ENCODE measurements around the gene JAK1. TPM values are rescaled to one million over a fixed set of nuclear protein-coding genes. Genes with fewer than 3 reads are reported as not detected.
"Not testable (repeated sequence)": the region's sequence is repeated elsewhere in the genome, so short reads cannot be mapped to it uniquely, and the experiment has no call there.

Gene JAK1
- total RNA-seq, 2 donors from 2014 or later, result 106 to 136 TPM

DNA sequence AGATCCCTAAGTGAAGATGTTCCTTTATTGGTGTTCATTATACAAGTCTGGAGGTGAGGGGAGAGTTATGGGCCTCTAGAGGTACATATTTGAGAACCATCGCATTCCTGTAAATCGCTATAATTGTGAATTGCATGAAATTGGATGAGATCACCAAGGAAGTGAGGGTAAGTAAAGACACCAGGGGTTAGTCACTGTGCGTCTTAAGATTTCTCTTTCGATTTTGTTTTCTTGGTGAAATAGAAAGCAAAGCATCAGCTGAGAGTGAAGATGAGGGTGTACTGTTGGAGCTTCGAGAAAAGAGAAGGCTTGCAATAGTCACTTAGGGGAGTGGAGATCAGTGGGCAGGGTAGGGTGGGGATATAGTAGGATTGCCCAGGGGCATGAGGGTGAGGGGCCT, 139.4 kb downstream of the JAK1 start:
- TF ChIP-seq, protein P1, sequence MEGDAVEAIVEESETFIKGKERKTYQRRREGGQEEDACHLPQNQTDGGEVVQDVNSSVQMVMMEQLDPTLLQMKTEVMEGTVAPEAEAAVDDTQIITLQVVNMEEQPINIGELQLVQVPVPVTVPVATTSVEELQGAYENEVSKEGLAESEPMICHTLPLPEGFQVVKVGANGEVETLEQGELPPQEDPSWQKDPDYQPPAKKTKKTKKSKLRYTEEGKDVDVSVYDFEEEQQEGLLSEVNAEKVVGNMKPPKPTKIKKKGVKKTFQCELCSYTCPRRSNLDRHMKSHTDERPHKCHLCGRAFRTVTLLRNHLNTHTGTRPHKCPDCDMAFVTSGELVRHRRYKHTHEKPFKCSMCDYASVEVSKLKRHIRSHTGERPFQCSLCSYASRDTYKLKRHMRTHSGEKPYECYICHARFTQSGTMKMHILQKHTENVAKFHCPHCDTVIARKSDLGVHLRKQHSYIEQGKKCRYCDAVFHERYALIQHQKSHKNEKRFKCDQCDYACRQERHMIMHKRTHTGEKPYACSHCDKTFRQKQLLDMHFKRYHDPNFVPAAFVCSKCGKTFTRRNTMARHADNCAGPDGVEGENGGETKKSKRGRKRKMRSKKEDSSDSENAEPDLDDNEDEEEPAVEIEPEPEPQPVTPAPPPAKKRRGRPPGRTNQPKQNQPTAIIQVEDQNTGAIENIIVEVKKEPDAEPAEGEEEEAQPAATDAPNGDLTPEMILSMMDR (IDR thresholded peaks at IDR 0.05), result no peak
- Histone ChIP-seq H3K4me3 (no peak overlapping the region), H3K27me3 (no peaks in the 10 kb centered on the region), H3K36me3 (replicated peaks in 1 of 2; ENCODE audit: insufficient read depth in 1 of 2, low read depth in 2 of 2) (no peaks in the 10 kb centered on the region), H3K27ac (no peak overlapping the region), H3K4me1 (no peaks in the 10 kb centered on the region), H3K9me3 (no peaks in the 10 kb centered on the region)
- WGBS, 2 donors, result 85 to 88% methylated on average over 5 of the region's 5 CpGs
- intact Hi-C loops (cut with DNase I), result loop anchor here (10.0 kb wide), 1 partner anchor 142 kb away; no protein-coding TSS in a partner anchor
- ATAC-seq (no peak), DNase-seq (no peak)

DNA sequence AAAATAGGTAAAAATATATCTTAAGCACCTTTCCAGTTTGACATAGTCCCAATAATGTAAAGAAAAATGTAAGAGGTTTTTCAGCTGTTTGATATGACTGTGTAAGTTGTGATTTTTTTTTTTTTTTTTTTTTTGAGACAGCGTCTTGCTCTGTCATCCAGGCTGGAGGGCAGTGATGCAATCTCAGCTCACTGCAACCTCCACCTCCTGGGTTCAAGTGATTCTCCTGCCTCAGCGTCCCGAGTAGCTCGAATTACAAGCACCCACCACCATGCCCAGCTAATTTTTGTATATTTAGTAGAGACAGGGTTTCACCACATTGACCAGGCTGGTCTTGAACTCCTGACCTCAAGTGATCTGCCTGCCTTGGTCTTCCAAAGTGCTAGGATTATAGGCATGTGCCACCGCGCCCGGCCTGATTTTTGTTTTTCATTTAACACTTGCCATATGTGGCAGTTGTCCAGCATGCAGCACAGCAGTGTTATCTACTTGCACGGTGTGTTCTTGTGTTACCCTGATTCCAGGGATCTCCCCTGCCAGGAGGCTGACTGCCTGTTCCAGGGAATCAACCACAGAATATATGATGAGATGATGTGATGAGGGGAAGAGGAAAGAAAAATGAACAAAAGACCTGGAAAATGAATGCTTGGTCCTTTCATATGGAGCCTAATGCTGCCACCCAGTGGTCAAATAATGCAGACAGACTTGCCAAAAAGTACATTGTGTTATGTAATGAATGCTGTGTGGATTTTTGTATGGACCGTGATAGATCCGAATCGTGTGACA, 142.5 kb downstream of the JAK1 start:
- H3K36me3 ChIP-seq (replicated peaks in 1 of 2; ENCODE audit: insufficient read depth in 1 of 2, low read depth in 2 of 2), result no peaks in the 10 kb centered on the region
- TF ChIP-seq, protein P1 (IDR thresholded peaks at IDR 0.05), result peak; percentile 49 to 92 (median 92)
- no peak for TF ChIP-seq POLR2A (IDR thresholded peaks at IDR 0.05)
- no peaks in the 10 kb centered on the region for H3K9me3 ChIP-seq
- no peaks in the 10 kb centered on the region for H3K4me1 ChIP-seq
- ATAC-seq, result peak; percentile 85
- DNase-seq, result peak; percentile 72 to 86 (median 80)
- intact Hi-C loops (cut with DNase I), result loop anchor here (10.0 kb wide), 1 partner anchor 139 kb away; no protein-coding TSS in a partner anchor
- WGBS, 2 donors, result 31 to 37% methylated on average over 11 of the region's 11 CpGs
- no peak overlapping the region for H3K4me3 ChIP-seq
- H3K27me3 ChIP-seq, result no peaks in the 10 kb centered on the region
- no peak overlapping the region for H3K27ac ChIP-seq

DNA sequence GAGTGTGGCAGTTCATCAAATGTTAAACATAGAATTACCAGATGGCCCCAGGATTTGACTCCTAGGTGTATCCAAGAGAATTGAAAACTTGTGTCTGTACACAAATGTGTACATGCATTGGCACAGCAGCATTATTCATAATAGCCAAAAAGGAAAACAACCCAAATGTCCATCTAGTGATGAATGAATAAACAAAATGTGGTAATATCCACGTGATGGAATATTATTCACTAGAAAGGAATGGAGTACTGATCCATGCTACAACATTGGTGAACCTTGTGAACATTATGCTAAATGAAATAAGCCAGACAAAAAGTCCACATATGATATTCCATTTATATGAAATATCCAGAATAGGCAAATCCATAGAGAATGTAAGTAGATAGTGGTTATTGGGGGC, 143.7 kb downstream of the JAK1 start:
- Histone ChIP-seq H3K4me1 (no peaks in the 10 kb centered on the region), H3K27me3 (no peaks in the 10 kb centered on the region), H3K36me3 (replicated peaks in 1 of 2; ENCODE audit: insufficient read depth in 1 of 2, low read depth in 2 of 2) (no peaks in the 10 kb centered on the region), H3K4me3 (no peak overlapping the region), H3K9me3 (no peaks in the 10 kb centered on the region), H3K27ac (no peak overlapping the region)
- no peak for TF ChIP-seq POLR2A (IDR thresholded peaks at IDR 0.05)
- TF ChIP-seq, protein P1 (IDR thresholded peaks at IDR 0.05), result no peak
- intact Hi-C loops (cut with DNase I), result loop anchor here (10.0 kb wide), 1 partner anchor 138 kb away; no protein-coding TSS in a partner anchor
- ATAC-seq (no peak), DNase-seq (no peak)
- WGBS, 2 donors, result 36 to 47% methylated on average over 1 of the region's 1 CpG

- DNase-seq; H3K9me3 ChIP-seq; H3K27me3 ChIP-seq; H3K4me1 ChIP-seq; ATAC-seq; H3K4me3 ChIP-seq; H3K36me3 ChIP-seq (replicated peaks in 1 of 2; ENCODE audit: insufficient read depth in 1 of 2, low read depth in 2 of 2); H3K27ac ChIP-seq: not testable (repeated sequence)
- 92 to 97% methylated on average over 3 of the region's 3 CpGs for WGBS, 2 donors
- intact Hi-C loops (cut with DNase I), result loop anchor here (10.0 kb wide), 1 partner anchor 136 kb away; no protein-coding TSS in a partner anchor
These were observed 145.8 kb downstream of the JAK1 start for GRCh38 chr1:64820572-64820971.

DNA sequence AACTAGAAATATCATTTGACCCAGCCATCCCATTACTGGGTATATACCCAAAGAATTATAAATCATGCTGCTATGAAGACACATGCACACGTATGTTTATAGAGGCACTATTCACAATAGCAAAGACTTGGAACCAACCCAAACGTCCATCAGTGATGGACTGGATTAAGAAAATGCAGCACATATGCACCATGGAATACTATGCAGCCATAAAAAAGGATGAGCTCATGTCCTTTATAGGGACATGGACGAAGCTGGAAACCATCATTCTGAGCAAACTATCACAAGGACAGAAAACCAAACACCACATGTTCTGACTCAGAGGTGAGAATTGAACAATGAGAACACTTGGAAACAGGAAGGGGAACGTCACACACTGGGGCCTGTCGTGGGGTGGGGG, 149.0 kb downstream of the JAK1 start:
- H3K4me3 ChIP-seq; H3K4me1 ChIP-seq; DNase-seq; H3K27me3 ChIP-seq; ATAC-seq; H3K9me3 ChIP-seq; H3K27ac ChIP-seq; H3K36me3 ChIP-seq (replicated peaks in 1 of 2; ENCODE audit: insufficient read depth in 1 of 2, low read depth in 2 of 2); intact Hi-C loops (cut with DNase I): not testable (repeated sequence)
- WGBS, 2 donors, result 91 to 92% methylated on average over 5 of the region's 5 CpGs

DNA sequence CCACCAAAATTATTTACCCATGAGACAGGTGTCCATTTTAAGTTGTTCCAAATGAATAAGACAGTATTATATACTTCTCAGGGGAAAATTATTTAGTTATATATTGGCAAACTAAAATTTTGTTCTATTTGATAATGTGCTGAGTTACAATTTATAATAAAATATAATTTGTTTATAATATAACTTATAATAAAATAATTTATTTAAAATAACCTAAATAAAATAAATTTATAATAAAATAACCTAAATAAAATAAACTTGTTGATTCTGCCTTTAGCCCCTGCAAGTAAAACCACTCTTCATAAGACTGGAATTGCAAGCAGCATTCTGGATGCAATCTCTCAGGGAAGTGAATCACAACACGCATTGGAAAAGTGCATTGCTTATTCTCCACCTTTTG, 151.9 kb downstream of the JAK1 start:
- Histone ChIP-seq H3K27me3 (no peaks in the 10 kb centered on the region), H3K9me3 (no peaks in the 10 kb centered on the region), H3K27ac (no peak overlapping the region), H3K36me3 (replicated peaks in 1 of 2; ENCODE audit: insufficient read depth in 1 of 2, low read depth in 2 of 2) (no peaks in the 10 kb centered on the region), H3K4me1 (no peaks in the 10 kb centered on the region), H3K4me3 (no peak overlapping the region)
- intact Hi-C loops (cut with DNase I), result no loop called here
- ATAC-seq, result no peak
- TF ChIP-seq POLR2A (IDR thresholded peaks at IDR 0.05), result no peak
- TF ChIP-seq, protein P1 (IDR thresholded peaks at IDR 0.05), result no peak
- DNase-seq, result no peak
- WGBS, 2 donors, result 84 to 100% methylated on average over 1 of the region's 1 CpG
